Suppressor macrophage treated with lipopolysaccharide for 1 hour (primary cell): ENCODE measurements around the gene KCNJ10.
"Not testable (repeated sequence)": the region's sequence is repeated elsewhere in the genome, so short reads cannot be mapped to it uniquely, and the experiment has no call there.

Experiments
- DNase-seq, 3 donors: peaks; one replicate each; pipeline ENCODE4 v3.0.0-alpha.2; 2020 to 2022

Gene KCNJ10

DNA sequence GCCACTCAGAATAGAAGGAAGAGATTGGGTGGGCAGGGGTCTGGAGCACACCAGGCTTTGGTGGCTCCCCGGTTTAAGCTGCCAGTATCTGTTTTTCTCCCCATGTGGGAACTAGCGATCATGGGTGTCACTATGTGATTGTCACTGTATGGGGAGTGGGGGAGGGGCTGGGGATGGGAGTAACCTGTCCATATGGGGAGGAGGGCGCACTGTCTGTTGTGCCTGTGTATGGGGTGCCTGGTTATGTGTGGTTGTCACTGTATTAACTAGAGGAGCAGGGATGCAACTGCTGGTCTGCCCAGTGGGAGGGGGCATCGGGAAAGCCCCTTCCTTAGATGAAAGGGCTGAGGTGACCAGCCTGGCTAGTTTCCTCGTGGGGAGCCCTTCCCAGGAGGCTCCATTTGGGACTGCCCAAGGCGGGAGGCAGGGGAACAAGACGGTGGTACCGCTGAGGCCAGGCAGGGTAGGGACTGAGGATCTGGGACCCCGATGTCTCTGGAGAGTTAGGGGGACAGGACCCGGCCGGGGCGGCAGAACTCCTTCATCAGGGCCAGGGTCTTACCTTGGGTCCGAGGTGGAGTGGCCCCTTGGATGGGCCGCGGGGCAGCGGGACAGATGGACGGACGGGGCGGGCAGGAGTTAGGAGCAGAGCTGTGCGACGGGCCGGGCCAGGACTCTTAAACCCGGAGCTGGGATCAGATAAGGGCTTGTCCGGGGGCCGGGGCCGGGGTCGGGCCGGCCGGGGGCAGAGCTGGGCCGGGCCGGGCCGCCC lies at the start of gene KCNJ10:
Gene KCNJ10, minus strand, starts transcription at position 701 of the 772 bp plus-strand sequence. CDS start 27,628 bp downstream, outside the sequence.
- DNase-seq, result no peak

DNA sequence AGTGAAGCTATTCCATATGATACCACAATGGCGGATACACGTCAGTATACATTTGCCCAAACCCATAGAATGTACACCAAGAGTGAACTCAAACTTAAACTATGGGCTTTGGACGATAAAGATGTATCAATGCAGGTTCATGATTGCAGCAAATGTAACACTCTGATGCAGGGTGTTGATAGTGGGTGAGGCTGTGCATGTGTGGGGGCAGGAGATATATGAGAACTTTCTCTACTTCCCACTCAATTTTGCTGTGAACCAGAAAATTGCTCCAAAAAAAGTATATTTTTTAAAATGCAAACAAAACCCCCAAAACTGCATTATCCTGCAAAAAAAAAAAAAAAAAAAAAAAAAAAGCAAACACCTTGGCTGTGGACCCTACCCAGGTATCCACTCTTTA lies 49.0 kb upstream of the KCNJ10 start:
- DNase-seq, result no peak

DNA sequence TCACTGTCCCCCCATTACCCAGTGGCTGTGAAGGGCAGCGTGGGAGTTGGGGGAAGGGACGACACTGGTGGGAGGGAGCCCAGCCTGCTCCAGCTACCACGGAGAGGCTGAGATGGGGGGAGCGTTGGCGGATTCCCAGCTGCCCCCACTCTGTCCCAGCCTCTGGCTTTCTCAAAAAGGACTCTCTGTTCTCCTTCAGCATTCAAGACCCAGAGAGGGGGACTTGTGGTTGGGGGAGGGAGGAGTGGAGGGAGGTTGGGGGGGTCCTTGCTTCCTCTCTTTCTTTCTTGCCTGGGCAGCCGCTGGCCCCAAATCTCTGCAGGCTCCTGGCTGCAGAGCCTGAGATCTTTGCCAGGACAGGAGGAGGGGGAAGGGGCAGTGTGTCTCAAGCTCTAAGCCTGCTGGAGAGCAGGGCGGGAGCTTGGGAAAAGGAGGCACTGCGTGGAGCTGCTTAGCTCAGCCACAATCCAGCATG lies 47.8 kb upstream of the KCNJ10 start:
- no peak for DNase-seq

DNA sequence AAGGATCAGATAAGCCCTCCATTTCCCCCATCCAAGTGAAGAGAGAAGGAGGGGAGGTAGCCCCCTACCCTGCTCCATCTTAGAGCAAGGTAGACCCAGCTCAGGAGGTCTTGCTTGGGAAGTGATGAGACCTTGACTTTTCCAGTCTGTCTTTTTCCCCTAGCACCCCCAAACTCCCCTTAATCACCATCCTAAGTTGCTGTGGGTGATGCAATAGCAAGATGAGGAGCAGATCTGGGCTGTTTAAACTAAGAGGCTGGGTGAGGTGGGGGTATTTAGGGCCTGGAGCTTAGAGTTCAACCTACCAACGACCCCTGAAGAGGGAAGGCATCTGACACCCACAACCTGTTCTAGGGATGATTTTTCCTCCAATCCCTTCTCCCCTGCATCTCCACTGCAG lies 47.3 kb upstream of the KCNJ10 start:
- DNase-seq, result no peak

DNA sequence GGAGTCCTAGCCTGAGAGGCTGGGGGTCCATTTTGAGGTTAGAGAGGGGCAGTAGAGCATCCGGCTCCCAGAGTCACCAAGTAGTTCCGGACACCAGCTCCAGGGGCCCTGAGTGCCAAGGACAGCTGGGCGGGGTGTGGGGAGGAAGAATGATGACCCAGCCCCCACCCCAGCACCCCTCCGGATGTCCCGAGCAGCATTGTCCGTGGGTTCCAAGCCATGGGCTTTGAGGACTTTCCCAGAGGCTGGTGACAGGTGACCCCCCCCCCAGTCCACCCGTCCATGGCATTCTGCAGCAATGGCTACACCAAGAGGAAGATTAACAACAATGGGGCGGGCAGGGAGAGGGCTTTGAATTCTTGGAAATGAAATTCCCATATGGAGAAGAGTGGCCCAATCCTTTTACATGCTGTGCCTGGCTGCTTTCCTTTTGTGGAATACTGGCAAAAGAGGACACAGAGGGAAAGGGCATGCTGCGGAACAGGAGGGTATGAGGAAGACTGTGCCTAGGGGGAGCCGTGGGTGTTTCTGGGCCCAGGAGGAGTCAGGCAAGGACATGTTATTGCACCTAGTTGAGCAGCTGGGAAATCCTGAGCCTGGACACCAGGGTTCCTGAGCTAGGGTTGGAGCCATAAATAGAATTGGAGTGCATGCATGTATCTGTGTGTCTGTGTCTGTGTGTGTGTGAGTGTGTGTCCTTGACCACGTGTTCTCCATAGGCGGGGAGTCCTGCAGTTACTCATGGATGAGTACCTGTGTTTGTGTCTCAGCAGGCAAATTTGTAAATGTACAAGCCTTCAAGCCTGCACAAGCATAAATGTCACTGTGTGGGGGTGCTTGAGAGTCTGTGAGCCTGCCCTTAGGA lies 46.6 kb upstream of the KCNJ10 start:
- DNase-seq, result no peak

DNA sequence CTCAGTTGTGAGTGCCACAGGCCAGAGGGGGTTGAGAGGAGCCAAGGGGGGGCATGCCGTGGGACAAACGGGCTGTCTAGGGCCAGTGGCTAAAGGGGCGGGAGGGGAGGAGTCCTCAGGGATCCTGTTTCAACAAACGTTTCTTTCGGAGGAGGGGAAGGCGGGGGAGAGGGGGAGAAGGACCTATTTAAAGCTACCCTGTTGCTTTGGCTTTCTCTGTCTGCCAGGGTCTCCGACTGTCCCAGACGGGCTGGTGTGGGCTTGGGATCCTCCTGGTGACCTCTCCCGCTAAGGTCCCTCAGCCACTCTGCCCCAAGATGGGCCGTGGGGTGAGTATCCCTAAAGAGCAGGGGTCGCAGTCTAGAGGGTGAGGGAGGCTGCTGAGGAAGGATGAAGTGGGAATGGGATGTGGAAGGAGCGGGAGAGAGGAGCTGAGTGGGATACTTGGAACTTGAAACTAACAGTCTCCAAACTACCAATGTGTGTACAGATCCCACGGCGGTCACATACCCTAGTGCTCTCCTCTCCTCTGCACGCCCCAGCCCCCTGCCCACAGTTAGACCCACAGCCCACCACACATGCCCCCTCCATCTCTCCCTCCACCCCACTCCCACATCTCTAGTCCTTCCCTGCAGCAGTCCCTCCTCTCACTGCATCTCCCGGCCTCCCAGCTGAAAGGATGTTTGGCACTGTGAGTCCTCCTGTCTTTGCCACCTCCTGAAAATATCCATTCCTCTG lies 45.8 kb upstream of the KCNJ10 start, which contains the start of gene ATP1A2:
Gene ATP1A2, plus strand, starts transcription at position 215 of the 738 bp plus-strand sequence. Its CDS starts 103 bp downstream, at position 318.
- no peak for DNase-seq

DNA sequence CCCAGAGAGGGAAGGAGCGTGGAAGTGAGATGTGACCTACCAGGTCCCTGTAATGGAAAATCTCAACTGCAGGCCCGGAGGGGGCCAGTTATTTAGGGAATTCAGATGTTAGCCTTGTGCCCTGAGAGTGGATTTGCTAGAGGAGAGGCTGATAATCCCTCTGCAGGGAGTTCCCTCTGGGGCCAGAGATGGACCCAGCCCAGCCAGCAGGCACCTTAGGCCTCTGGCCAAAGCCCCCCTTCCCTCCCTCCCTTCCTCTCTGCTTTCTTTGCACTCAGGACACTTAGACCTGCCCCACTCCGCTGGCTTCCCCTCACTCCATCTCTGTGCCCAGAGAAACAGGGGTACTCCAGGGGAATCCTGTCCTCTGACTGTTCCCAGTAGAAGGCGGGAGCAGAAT lies 44.1 kb upstream of the KCNJ10 start:
- DNase-seq, result no peak

DNA sequence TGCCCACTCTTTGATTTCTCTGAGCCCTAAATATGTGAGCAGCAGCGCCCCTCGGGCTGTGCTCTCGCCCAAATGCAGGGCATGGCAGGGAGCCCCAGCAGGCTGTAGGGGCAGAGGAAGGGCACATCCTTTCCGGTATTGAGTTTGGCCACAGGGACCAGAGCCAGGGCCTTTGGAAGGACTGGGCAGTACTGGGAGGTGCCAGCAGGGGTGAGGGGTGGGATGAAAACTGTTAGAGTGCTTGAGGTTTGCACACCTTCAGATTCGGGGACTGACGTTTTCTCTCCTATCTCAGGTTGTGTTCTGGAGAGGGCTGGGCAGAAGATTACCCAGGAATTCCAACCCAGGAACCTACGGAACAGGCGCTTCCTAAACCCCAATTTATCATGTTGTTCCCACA lies 43.4 kb upstream of the KCNJ10 start:
- DNase-seq, result no peak

DNA sequence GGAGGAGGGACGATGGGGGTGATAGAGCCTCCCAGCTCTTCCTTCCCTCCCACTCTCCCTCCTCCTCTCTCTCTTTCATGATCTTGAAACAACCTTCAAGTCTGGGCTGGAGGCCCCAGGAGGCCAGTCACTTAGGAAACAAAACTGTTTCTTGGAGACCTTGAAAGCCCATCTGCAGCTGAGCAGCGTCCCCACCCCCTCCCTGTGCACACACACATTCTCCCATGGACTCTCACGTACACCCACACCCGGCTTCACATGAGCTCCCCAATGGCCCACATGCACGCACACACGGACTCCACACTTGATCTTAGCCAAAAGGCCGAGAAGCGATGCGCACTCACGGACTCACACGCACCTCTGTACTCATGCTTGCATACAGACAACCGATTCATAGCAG lies 42.4 kb upstream of the KCNJ10 start:
- no peak for DNase-seq

DNA sequence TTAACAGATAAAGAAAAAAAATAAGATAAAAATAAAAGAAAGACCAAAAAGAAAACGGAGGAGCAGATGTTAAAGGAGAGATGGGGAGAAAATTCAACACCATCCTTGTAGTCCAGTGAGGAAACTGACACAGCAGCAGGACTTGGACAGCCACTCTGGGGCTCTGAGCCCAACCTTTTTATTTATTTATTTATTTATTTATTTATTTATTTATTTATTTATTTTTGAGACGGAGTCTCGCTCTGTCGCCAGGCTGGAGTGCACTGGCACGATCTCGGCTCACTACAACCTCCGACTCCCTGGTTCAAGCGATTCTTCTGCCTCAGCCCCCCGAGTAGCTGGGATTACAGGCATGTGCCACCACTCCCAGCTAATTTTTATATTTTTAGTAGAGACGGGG lies 41.5 kb upstream of the KCNJ10 start:
- DNase-seq, result not testable (repeated sequence)

DNA sequence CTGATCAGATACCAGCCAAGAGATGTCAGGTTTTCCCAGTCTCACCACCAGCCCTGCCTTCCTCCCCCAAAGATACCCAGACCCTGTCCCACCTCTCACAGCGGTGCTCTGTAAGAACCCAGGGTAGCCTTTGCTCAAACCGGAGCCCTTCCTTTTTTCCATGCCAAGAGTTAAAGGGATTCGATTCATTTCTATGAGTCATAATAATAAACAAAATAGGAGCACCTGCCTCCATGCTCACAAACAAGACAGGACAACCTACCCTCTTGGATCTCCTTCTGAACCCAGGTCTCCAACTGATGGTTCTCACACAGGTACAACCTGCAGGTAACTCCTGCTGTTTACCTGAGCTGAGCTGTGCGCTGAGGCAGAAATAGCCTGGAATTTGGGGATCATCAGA lies 39.7 kb upstream of the KCNJ10 start:
- no peak for DNase-seq

DNA sequence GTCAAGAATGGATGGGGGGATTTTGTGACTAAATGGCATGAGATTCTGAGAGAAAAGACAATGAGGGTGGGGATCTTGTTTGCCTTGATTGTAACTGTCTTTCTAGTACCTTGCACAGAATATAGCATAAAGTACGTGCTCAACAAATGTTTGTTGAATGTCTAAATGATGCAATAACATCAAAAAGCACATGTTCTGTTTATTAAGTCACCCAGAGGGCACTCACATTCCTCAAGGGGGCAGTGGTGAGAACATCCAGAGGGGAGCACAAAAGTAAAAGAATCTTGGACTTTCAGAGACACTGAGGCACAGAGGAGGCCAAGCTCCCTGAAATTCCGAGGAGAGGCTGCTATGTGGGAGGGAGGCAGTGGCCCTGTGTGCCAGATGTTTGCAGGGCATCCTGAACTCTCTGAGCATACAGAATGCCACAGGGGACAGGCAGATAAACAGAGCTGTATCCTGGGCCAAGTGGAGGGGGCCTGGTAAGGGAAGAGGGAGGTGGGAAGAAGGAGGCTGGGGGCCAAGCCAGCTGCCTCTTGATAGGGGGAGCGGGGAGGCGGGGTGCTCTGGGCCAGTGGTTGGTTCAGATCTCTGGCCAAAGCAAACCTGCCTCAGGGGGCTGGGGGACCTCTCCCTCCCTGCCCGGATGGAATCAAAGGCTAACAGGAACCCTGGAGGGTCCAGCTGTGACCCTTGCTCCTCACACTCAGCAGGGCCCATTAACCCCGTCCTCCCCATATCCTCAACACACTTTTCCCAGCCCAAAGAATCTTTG lies 39.1 kb upstream of the KCNJ10 start:
- peak; percentile 78 to 85 (median 84) for DNase-seq

DNA sequence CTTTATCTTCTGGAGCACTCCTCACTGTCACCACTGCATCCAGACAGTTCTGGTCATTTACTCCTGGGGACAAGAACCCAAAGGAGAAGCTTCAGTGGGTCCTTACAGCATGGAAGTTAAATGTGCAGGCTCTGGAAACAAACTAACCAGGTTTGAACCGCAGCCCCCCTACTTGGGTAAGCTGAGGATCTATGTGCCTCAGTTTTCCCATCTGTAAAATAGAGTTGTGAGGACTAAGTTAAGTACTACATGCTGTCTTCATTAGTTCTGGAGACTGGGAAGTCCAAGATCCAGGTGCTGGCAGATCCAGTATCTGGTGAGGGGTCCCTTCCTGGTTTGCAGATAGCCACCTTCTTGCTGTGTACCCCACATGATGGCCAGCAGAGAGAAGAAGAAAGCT lies 37.6 kb upstream of the KCNJ10 start:
- no peak for DNase-seq

DNA sequence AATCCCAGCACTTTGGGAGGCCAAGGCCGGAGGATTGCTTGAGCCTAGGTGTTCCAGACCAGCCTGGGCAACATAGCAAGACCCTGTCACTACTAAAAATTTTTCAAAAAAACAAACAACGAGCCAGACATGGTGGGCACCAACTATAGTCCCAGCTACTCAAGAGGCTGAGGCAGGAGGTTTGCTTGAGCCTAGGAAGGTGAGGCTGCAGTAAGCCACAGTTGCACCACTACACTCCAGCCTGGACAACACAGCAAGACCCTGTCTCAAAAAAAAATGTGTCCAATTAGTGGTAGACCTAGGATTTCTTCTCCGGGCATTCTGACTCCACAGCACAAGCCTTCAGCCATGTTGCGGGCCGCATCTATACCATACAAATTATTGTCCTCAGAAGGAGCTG lies 35.2 kb upstream of the KCNJ10 start:
- DNase-seq, result no peak

DNA sequence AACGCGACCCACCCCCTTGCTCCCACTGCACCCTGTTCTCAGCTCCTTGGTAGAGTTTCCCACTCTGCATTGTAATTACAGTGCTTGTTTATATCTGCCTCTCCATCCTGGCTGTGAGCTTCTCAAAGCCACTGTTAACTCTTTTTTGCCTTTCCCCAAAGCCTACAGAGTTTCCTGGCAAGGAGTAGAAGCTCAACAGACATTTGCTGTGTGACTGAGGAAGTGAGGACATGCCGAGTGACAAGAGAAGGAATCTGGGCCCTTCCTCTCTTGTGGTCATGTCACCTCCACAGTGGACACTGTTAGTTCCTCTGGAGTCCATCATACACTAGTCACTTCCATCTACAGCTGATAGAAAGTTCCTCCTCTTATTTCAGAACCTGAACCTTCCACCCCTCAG lies 34.5 kb upstream of the KCNJ10 start:
- peak; percentile 70 to 83 (median 79) for DNase-seq

DNA sequence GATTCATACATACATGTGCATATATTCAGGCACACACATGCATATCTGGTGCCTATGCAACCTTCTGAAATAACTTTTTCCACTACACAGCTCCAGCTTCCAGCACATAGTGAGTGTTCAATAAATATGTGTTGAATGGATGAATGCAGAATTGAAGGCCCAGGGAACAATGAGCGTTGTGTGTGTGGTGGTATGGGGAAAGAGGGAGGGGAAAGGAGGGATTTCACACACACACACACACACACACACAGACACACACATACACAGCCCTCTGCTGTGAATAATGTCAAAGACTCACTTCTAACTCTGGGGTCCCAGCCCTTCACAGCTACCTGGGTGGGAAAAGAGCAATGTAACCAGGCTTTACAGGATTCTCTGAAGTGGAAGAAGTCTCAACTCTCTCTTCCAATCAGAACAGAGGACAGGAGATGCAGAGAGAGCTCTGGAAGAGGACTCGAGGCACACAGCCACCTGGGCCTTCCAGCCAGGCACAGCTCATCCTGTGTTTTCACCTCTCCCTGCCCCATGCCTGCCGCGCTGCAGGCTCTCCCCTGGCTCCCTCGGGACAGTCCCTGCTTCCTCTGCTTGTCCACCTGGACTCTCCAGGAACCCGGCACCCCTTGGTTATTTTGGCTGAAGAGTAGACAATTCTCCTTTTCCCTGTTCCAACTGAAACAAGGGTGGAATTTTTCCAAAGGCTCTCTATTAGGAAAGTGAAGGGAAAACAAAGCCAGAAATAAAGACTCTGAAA lies 33.9 kb upstream of the KCNJ10 start:
- DNase-seq, result no peak

DNA sequence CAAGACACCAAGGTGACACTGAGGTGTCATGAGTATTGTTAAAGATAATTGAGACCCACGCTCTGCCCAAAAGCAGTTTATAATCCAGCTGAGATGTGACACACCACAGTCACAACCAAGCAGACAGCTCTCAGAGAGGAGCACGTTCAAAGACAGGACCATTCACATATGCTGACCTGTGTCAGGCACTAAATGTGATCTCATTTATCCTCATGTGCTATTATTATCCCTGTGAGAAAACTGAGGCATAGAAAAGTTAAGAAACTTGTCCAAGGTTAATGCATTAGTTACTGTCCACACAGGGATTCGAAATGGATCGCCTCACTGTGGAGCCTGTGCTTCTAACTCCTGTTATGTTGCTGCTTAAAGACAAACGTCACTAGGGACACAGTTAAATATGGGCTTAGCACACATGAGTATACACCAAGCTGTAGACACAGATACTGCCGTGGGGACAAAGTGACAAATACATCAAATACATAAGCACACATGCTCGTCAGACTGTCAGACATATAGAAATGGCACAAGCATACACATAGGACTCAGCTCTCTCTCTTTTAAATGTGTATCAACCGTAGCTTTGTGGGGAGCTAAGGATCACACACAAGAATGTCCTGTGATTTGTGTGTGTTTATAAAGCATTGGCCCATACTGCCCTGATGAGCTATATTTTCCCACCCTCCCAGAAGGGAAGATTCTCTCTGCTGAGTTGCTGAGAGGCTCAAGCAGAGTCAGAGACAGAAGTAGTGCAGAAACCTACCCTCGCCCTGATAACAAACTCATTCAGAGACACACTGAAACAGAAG lies 32.0 kb upstream of the KCNJ10 start:
- DNase-seq, result no peak

DNA sequence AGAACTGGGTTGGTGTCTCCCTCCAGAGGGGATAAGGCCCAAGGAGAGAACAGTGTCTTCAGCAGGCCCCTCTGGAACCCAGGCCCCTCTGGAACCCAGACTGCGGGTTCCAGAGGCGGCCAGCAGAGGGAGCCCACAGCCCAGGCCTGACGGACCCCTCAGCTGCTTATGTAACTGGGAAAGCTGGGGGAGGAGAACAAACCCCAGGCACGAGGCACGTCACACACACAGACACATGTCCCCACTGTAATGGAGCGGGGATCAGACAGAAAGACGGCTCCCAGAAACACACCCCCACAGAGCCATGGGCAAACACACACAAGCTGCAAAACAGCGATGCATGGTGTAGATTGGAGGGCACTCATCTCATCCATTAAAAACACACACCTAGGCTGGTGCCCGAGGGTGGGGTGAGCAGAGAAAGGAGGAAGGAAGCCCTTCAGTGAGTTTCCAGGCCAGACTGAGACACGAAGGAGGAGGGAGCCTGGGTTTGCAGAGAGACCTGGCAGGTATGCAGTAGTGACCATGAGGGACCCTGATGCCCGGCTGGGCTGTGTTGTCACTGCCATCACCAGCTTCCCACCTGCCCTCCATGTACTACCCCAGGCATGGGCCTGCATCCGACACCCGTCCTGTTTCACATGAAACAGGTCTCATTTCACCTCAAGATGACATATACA lies 31.2 kb upstream of the KCNJ10 start:
- DNase-seq, result peak; percentile 84 to 92 (median 91)

DNA sequence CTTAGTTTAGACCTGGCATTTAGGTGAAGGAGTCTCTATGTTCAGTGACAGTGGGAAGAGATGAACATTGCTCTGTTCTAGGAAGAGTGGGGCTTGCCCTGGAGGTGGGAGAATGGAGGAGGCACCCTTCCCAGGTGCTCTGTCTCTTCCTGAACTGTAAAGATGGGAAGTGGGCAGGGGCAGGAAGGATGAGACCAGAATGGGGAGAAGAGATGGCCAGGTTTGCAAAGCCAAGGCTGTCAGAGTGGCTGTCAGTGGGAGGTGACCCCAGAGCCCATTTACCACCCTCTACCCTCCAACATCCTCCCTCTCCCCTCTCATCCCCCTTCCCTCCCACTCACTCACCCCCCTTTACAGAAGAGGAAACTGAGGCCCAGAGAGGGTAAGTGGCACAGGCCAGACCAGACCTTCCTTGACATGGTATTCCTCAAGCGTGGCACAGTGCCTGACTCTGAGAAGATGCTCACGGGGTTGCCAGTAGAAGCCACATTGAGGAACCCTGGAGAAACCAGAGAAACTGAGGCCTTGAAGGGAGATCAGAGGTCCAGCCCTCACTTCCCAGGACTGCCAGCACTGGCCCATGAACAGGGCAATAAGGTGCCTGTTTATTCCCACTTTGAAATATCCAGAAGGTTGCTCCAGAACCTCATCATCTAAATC lies 29.9 kb upstream of the KCNJ10 start:
- no peak for DNase-seq
